ENCODE data around the gene GANAB.

DNA sequence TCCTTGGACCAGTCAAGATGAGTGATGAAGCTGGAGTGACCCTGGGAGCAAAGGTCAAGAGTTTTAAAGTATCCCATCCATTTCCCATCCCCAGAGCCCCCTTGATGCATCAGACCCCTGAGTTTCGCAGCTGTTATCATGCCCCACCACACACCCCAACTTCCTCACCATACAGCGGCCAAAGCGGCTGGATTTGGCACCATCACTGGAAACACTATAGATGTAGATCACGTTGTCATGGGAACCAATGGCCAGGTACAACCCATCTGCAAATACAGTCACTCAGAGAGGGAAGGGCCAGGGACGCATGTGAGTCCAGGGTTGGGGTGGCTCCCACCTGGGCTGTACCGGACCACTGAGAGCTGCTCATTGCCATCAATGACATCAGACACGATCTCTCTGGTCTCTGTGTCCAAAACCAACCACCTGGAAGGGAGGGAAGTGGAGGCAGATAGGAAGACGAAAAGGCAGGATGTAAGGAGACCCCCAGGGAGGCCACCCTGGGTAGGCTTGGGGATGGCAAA, 42.6 kb downstream of the GANAB start:
- no peak for TF ChIP-seq GATA2 (IDR thresholded peaks at IDR 0.05; ENCODE audit: low read depth, low read length)
- TF ChIP-seq GATA3 (IDR thresholded peaks at IDR 0.05; ENCODE audit: low read depth, low read length): no peak

All from SH-SY5Y (cell line).